ENCODE data around the gene ZNF644. TPM values are rescaled to one million over a fixed set of nuclear protein-coding genes. Genes with fewer than 3 reads are reported as not detected.

The ZNF644 gene
- total RNA-seq, 1 donor from 2014 or later, result 42.5 TPM

DNA sequence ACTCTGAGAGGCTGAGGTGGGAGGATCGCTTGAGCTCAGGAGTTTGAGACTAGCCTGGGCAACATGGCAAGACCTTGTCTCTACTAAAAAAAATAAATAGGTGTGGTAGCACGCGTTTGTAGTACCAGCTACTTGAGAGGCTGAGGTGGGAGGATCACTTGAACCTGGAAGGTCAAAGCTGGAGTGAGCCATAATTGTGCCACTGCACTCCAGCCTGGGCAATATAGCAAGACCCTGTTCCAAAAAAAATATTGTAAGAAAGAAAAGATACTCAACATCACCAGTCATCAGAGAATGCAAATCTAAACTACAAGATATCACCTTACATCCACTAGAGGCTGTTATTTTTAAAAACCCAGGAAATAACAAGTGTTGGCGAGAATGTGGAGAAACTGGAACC lies 32.5 kb downstream of the ZNF644 start:
- no peak for DNase-seq (ENCODE audit: low read depth in 2 of 2)

DNA sequence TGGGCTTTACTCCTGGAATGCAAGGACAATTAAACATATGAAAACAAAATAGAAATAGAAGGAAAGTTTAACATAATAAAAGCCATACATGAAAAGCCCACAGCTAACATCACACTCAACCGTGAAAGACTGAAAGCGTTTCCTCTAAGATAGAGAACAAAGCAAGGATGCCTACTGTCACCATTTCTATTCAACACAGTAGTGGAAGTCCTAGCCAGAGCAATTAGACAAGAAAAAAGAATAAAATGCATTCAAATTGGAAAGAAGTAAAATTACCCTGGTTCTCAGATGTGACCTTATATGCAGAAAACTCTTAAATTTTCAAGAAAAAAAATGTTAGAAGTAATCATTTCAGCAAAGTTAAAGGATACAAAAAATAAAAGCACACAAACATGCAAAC lies 34.0 kb downstream of the ZNF644 start:
- no peak for DNase-seq (ENCODE audit: low read depth in 2 of 2)

DNA sequence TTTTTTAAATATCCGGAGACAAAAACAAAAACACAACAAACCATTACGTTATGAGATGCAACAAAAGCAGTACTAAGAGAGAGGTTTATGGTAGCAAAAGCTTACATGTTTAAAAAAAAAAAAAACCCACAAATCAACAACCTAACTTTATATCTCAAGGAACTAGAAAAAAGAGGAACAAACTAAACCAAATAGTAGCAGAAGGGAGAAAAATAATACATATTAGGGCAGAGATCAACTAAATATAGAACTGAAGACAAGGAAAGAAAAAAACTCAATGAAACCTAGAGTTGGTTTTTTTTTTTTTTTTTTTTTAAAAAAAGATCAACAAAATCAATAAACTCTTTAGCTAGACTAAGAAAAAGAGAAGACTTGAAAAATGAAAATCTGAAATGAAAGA lies 34.9 kb downstream of the ZNF644 start:
- no peak for DNase-seq (ENCODE audit: low read depth in 2 of 2)

- DNase-seq (ENCODE audit: low read depth in 2 of 2), result no peak
Observed at GRCh38 chr1:90977522-90977921, 44.3 kb downstream of the ZNF644 start.

GRCh38 chr1:90973897-90974798 lies 47.7 kb downstream of the ZNF644 start:
- DNase-seq (ENCODE audit: low read depth in 2 of 2), result peak in 1 of 2 donors; percentile 44

- DNase-seq (ENCODE audit: low read depth in 2 of 2), result no peak
Observed at GRCh38 chr1:90970208-90970607, 51.6 kb downstream of the ZNF644 start.

DNA sequence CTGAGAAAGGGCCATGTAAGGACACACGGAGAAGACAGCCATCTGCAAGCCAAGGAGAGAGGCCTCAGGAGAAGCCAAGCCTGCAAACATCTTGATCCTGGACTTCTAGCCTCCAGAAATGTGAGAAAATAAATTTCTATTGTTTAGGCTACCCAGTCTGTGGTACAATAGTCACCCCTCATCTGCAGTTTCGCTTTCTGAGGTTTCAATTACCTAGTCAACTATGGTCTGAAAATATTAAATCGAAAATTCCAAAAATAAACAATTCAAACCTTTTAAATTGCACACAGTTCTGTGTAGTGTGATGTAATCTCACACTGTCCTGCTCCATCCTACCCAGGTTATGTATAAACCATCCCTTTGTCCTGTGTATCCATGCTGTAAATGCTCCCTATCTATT lies 52.6 kb downstream of the ZNF644 start:
- DNase-seq (ENCODE audit: low read depth in 2 of 2), result no peak

DNA sequence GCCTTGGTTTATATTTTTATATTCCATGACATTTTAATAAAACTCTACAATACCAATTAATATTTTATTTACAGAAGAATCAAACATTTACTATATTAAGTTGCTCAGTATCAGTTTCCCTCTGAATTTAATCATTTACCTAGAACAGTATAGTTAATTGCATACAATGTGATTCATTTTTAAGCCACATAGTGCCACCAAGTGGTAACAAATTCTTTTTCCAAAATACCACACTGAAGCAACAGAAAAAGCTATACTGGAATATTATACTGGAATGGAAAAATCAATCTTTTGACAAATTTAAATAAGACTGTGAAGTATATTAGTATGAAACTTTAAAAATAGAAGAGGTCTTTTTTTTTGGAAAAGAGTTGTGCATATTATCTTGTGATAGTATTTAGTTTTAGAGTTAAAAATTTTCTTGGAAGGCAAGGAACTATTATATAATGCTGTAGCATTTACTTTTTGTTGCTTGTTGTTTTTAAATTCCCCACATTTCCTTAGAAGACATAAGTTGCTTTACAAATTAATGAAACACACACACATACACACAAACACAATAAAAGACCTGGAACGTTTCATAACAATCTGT lies 57.3 kb downstream of the ZNF644 start:
- peak; percentile 14 to 47 for DNase-seq (ENCODE audit: low read depth in 2 of 2)

- peak in 1 of 2 donors; percentile 4 for DNase-seq (ENCODE audit: low read depth in 2 of 2)
Observed at GRCh38 chr1:90963651-90964050, 58.2 kb downstream of the ZNF644 start.

DNA sequence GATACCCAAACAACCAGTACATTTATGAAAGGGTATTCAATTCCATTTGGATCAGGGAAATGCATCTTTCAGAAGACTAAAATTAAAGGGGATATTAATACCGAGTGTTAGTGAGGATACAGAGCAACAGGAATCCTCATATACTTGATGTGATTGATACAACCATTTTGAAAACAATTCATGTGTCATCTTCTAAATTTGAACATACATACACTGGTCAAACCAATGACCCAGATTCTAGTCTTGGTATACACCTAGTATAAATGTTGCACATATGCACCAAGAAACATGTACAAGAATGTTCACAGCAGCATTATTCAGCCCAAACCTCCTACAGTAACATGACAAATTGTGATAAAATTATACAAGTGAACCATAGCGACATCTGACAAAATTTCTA lies 58.6 kb downstream of the ZNF644 start:
- DNase-seq (ENCODE audit: low read depth in 2 of 2), result no peak

DNA sequence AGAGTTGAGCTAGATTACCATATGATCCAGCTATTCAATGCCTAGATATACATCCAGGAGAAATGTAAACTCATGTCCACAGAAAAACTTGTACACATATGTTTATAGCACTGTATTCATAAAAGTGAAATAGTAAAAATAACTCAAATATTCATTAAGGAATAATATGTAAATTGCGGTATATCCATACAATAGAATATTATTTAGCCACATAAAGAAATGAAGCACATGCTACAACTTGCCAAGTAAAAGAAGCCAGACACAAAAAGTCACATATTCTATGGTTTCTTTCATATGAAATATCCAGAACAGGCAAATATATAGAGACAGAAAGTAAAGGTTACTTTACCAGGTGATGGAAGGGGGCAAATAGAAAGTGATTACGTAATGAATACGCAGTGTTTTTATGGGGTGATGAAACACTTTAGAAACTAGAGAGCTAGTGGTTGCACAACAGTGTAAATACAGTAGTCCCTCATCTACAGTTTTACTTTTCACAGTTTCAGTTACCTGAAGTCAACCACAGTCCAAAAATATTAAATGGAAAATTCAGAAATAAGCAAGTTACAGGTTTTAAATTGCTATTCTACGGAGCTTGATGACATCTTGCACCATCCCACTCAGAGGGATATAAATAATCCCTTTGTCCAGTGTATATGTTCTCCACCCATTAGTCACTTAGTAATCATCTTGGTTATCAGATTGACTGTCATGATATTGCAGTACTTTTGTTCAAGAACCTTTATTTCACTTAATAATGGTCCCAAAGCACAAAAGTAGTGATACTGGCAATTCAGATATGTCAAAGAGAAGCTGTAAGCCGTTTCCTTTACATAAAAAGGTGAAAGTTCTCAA lies 62.3 kb downstream of the ZNF644 start:
- DNase-seq (ENCODE audit: low read depth in 2 of 2), result peak in 1 of 2 donors; percentile 31

- DNase-seq (ENCODE audit: low read depth in 2 of 2), result peak in 1 of 2 donors; percentile 33
Observed at GRCh38 chr1:90957497-90957896, 64.3 kb downstream of the ZNF644 start.

GRCh38 chr1:90955769-90956168 lies 66.1 kb downstream of the ZNF644 start:
- no peak for DNase-seq (ENCODE audit: low read depth in 2 of 2)

- DNase-seq (ENCODE audit: low read depth in 2 of 2), result no peak
Observed at GRCh38 chr1:90952906-90953305, 68.9 kb downstream of the ZNF644 start.

DNA sequence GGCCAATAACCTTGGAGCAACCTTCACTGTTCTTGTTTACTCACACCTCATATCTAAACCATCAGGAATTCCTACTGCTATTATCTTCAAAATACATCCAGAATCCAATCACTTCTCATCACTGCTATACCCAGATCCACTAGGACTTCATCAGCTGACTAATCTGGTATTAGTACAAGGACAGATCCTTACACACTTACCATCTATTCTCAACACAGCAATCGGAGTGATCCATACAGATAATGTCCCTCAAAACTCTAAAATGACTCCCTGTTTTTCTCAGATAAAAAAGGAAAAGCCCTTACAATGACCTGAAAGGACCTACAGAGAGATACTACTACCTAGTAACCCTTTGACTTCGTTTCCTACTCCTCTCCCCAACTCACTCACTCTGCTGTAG lies 70.8 kb downstream of the ZNF644 start:
- DNase-seq (ENCODE audit: low read depth in 2 of 2), result no peak

DNA sequence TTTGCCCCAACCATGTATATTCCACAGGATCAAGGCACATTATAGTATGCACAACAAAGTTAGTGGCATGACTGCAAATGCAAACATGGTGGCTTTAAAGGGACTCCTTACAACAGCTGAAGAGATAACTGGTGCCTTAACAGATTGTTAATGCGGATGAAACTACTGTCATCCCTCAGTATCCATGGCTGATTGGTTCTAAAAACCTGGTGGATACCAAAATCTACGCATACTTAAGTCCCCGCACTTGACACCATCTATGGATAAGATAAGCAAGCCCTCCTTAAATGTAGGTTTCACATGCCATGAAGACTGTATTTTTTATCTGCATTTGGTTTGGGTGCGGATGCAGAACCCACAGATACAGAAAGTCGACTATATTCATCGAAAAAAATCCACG lies 73.5 kb downstream of the ZNF644 start:
- no peak for DNase-seq (ENCODE audit: low read depth in 2 of 2)

DNA sequence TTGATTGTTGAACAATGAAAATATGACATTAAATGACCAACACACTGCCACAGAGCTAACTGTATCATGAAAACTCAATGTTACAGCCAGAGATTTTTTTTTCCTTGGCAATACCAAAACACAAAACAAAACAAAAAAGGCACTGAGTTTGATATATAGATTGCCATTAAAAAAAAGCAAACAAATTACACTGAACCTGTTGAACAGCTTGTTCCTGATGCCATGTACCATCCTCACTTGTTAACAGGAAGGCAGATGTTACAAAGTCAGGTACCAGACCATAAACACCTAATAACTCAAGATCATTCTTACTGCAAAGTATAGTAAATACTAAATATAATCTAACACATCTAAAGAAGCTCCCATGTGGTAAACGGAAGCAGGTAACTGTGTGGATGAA lies 75.2 kb downstream of the ZNF644 start:
- DNase-seq (ENCODE audit: low read depth in 2 of 2), result no peak

DNA sequence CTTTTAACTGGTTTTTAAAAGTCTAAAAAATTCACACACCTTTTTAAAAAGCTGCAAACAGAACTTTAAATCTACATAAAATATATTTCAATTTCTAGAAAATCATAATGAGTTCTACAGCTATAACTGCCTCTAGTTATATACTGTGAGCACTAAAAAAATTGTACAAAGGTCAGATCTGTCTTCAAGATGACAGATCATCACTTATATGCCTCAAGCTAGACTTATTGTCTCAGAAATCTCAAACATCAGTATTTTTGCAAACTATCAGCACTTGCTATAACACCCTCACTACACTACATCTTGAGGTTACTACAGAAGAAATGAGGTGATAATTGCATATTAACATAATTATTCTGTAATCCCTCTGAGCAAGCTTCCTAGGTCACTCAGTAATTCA lies 76.5 kb downstream of the ZNF644 start:
- no peak for DNase-seq (ENCODE audit: low read depth in 2 of 2)

DNA sequence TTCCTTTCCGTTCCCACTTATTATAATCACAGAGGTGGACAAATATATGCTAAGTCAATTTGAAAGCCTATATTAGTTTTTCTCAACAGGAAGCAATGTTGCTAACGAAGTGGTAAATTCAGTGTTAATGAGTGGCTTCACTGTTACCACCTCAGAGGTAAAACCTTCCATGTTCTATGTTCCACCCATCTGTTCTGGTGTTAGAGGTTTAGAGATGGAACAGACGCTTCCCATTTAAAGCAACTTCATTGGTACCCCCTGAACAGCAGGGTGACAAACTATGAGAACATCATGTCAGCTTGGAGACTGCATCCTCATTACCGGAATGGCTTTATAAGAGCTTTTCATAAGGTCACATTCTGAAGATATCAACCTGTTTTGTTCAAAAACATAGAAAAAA lies 77.9 kb downstream of the ZNF644 start:
- no peak for DNase-seq (ENCODE audit: low read depth in 2 of 2)

GRCh38 chr1:90940746-90941145 lies 81.1 kb downstream of the ZNF644 start:
- no peak for DNase-seq (ENCODE audit: low read depth in 2 of 2)

DNA sequence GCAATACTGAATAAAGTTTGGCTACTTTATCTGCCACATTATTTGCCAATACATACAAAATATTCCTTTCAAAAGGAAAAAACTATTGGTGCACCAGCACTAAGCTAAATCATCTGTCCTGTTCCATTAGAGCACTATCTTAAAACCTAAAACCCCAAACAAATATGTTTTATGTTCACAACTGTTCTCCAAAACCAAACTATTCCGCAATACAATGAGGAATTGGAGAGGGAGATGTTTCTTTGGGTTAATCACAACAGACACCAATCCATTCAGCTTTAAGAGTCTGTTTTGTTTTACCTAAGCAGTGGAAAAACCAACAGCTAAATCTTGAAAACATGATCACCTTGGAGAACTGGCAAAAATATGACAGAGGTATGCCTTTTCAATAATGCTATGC lies 85.1 kb downstream of the ZNF644 start:
- DNase-seq (ENCODE audit: low read depth in 2 of 2), result no peak

- no peak for DNase-seq (ENCODE audit: low read depth in 2 of 2)
Observed at GRCh38 chr1:90936061-90936460, 85.8 kb downstream of the ZNF644 start.
